ENCODE results near the gene PITPNC1.

DNA sequence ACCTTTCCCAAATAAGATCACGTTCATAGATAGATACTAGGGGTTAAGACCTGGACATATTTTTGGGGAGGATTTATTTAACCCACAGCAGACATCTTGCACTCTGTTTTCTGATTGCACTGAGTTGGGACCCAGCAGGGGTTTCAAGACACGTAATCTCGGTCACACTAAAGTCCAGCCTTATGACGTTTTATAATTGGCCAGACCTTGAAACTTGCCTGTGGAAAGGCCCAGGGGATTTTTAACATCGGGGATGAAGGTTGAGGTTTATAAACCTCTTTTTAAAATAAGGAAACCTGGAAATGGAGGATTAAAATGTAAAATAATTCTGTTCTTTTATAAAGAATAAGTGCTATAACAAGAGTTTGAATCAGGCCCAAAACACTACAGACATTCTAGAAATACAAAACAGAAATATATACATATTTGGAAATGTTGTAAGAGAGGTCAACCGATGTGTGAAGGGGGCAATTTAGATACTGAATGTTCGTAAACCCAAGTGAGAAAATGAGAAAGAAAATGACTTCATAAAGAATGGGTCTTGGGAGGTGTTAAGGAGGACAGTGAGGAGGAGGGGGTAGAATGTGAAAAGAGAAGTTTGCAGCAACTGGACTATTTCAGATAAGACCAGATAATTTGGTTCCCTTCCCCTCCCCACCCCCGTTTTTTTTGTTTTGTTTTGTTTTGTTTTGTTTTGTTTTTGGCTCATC lies 279.6 kb downstream of the PITPNC1 start:
- no peak for TF ChIP-seq POLR2AphosphoS5 (IDR thresholded peaks at IDR 0.05; ENCODE audit: insufficient read depth, low read depth, low read length)
- TF ChIP-seq, protein P1, sequence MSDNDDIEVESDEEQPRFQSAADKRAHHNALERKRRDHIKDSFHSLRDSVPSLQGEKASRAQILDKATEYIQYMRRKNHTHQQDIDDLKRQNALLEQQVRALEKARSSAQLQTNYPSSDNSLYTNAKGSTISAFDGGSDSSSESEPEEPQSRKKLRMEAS (IDR thresholded peaks at IDR 0.05; ENCODE audit: insufficient read depth, insufficient read length) = no peak
- TF ChIP-seq, protein P2, sequence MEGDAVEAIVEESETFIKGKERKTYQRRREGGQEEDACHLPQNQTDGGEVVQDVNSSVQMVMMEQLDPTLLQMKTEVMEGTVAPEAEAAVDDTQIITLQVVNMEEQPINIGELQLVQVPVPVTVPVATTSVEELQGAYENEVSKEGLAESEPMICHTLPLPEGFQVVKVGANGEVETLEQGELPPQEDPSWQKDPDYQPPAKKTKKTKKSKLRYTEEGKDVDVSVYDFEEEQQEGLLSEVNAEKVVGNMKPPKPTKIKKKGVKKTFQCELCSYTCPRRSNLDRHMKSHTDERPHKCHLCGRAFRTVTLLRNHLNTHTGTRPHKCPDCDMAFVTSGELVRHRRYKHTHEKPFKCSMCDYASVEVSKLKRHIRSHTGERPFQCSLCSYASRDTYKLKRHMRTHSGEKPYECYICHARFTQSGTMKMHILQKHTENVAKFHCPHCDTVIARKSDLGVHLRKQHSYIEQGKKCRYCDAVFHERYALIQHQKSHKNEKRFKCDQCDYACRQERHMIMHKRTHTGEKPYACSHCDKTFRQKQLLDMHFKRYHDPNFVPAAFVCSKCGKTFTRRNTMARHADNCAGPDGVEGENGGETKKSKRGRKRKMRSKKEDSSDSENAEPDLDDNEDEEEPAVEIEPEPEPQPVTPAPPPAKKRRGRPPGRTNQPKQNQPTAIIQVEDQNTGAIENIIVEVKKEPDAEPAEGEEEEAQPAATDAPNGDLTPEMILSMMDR (IDR thresholded peaks at IDR 0.05; ENCODE audit: extremely low read depth in 1 of 2, insufficient read depth in 1 of 2, low read depth in 1 of 2, low read length in 2 of 2) = no peak
- TF ChIP-seq POLR2A (IDR thresholded peaks at IDR 0.05; ENCODE audit: low read depth, low read length) = no peak

Measured in endothelial cell of umbilical vein (primary cell).